HL-60 (cell line): Measurements from ENCODE around the gene SPACA4.

Source experiments
- CTCF ChIP-seq: IDR thresholded peaks from one replicate; pipeline ENCODE4 v1.5.1; 2011; ENCODE audit warnings: low read length, control low read depth, inconsistent platforms; ENCODE audit not compliant: insufficient read depth
- POLR2AphosphoS5 ChIP-seq: IDR thresholded peaks from 2 replicates; pipeline ENCODE4 v1.6.1; 2012; ENCODE audit warnings: low read depth
- REST ChIP-seq: IDR thresholded peaks from 2 replicates; pipeline ENCODE4 v1.6.1; 2012; ENCODE audit warnings: low read depth; ENCODE audit not compliant: insufficient replicate concordance

DNA sequence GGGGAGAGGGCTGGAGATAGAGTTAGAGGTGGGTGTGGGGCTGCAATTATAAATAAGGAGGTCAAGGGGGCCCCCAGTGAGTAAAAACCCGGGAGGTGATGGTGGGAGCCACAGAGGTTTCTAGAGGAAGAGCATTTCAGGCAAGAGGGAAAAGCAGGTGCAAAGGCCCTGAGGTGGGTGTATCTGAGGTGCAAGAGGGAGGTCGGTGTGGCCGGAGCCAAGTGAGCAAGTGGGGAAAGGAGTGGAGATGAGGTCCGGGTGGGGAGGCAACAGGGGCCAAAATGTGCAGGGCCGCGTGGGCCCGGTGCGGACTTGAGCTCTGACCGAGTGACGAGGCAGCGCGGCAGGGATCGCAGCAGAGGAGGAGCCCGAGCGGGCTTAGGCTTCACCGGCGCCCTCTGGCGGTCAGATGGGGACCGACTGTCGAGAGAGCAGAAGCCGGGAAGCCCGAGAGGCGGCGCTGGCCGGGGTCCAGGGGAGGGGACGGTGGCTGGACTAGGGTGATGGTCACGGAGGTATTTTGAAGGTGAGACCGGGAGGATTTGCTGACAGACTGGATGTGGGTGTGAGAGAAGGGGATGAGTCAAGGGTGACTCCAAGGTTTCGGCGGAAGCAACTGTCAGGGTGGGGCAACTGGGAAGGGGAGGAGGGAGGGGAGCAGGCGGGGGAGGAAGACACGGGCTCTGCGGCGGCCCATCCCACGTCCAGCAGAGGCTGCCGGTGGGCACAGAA, 17.7 kb upstream of the SPACA4 start:
- TF ChIP-seq CTCF, result peak; percentile 81
- no peak for TF ChIP-seq POLR2AphosphoS5
- no peak for TF ChIP-seq REST
